CD4-positive, alpha-beta T cell treated with Interleukin-6 for 4 hours (primary cell): ENCODE results near the gene MACROD2.

Source experiments
- DNase-seq: peaks from one replicate; pipeline ENCODE4 v3.0.0-alpha.2; 2020; ENCODE audit warnings: mixed read lengths

The MACROD2 gene

GRCh38 chr20:14064333-14064732 is 69.0 kb downstream of the MACROD2 start:
- DNase-seq: no peak

DNA sequence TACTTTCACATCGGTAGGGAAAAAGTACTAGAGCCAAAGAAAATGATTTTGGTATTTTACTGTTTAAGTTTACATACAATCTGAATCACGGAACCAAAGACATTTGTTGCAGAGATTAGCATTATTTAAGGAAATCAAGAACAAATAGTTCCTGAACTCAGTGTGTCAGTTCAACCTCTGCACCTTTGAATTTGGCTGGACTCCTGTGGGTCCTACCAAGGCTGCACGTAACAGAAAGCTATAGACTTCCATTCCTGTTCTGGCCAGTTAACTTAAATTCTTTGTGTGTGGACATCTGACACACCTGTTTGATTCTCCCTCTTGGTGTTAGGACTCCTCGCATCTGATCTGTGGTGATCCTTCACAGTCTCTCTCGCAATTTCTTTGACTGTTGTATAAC is 69.6 kb downstream of the MACROD2 start:
- no peak for DNase-seq

DNA sequence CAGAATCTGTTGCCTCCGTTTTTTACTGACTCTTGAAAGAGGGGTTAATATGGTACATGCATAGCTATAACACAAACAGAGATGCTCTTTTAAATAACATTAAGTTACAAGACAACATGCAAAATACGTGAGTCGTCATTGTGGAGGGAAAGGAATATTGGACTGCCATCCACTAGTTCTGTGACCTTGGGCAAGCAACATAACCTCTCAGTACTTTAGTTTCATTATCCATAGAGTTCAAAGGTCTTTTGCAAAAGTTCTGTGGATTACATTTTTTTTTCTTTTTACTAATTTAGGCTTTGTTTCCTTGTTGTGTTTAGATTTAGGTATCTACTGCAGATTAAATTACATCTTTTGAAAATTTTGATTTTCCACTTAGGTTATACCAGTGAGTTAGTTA is 70.5 kb downstream of the MACROD2 start:
- no peak for DNase-seq

DNA sequence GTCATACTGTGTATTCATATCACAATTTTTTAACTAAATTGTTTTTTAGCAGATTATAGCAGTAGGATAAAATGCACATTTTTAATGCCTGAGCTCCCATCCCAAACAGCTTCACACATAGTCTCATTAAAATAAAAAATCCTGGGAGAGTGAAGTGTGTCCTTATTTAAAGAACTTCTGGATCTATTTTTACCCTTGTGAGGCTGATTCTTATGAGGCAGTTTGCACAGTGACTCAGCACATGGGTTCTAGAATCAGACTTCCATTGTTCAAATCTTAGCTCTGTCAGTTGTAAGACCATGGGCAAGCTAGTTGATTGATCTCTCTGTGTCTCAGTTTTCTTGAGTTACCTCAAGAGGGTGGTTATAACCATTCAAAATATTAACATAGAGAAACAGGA is 72.3 kb downstream of the MACROD2 start:
- no peak for DNase-seq

DNA sequence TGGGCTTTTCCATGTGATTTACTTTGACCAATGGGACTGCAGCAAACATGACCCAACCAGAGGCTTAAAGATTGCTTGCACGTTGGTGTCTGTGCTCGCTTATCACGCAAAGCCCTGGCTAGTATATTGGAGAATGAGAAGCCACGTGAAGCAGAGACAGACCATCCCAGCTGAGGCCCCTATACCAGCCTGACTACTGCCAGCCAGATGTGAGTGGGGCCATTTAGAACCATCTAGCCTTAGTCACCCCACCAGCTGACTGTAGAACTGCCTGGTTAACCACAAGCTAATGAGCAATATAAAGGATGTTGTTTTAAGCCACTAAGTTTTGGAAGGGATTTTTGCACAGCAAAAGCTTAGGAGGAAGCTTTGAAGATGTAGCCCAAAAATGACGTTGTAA is 74.5 kb downstream of the MACROD2 start:
- no peak for DNase-seq

GRCh38 chr20:14093652-14094051 is 98.3 kb downstream of the MACROD2 start:
- DNase-seq: no peak

GRCh38 chr20:14098261-14098660 is 102.9 kb downstream of the MACROD2 start:
- no peak for DNase-seq

- DNase-seq: no peak
Measured at GRCh38 chr20:14113416-14113815, 118.1 kb downstream of the MACROD2 start.

GRCh38 chr20:14114065-14114704 is 118.9 kb downstream of the MACROD2 start:
- no peak for DNase-seq

- DNase-seq: no peak
Measured at GRCh38 chr20:14116037-14116436, 120.7 kb downstream of the MACROD2 start.

DNA sequence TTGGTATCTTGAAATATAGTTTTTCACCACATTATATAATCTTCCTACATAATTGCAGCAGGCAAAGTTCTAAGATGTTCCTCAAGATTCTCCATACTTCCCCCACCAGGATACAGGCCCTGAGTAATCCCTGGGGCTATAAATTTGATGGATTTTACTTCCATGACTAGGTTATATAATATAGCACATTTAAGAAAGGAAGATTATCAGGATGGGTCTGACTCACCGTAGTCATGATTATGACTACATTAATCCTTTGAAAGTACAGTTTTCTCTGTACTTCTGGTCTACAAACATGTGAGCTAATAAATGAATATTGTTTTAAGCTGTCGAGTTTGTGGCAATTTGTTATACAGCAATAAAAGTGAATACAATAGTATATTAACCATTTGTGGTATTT is 122.5 kb downstream of the MACROD2 start:
- no peak for DNase-seq

DNA sequence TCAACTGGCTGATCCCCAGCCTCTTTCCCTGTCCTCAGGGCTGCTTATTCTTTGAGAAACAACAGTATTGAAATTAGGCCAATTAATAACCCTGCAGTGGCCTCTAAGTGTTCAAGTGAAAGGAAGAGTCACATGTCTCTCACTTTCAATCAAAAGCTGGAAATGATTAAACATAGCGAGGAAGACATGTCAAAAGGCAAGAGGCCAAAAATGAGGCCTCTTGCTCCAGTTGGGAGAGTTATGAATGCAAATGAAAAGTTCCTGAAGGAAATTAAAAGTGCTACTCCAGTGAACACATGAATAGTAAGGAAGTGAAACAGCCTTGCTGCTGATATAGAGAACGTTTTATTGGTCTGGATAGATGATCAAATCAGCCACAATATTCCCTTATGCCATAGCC is 131.5 kb downstream of the MACROD2 start:
- DNase-seq: no peak

GRCh38 chr20:14127514-14128223 is 132.4 kb downstream of the MACROD2 start:
- DNase-seq: no peak

GRCh38 chr20:14134004-14134403 is 138.7 kb downstream of the MACROD2 start:
- no peak for DNase-seq

DNA sequence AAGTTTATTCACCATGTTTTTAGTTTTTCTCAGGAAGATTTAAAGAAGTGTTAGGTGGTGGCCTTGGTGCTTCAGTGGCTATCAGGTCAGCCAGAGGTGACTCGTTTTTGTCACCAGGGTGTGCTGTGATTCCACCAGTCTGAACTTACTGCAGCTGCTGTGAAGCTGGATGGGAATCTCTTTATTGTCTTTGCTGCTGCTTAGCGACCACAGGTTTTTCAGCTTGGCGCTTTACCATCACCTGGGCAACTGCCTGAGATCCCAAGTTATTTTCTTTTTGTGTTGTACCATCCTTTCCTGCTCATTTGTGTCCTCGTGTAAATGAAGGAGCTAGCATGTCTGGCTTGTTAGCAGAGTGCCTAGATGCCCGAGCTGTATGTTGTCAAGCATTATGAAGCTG is 146.9 kb downstream of the MACROD2 start:
- DNase-seq: no peak

DNA sequence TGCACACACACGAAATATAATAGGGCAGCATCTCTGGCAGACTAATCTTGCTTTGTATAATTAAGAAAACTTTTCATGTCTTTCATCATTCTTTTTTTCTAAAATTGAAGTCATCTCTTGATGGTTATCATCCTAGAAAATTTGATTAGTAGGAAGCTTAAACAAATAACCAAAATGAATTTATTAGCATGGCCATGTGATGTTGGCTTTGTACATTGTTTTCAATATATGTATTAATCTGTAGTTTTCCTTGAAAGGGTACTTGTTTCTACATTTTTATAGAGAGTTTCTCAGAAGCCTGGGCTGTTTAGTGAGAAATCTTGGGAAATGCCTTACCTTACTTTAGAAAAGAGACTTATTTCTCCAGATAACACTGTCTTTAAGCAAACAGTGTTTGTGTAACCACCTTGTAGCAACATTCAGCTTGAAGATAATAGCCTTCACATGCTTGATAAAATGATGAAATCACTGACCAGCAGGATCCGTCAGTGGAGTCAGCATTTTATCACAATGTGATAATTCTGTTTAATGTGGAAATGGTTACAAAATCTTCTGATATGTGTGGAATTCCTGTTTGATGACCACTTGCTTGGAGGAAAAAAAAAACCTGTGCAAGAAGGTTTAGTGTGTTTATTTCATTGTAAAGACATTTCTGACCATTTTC is 147.8 kb downstream of the MACROD2 start:
- DNase-seq: no peak

DNA sequence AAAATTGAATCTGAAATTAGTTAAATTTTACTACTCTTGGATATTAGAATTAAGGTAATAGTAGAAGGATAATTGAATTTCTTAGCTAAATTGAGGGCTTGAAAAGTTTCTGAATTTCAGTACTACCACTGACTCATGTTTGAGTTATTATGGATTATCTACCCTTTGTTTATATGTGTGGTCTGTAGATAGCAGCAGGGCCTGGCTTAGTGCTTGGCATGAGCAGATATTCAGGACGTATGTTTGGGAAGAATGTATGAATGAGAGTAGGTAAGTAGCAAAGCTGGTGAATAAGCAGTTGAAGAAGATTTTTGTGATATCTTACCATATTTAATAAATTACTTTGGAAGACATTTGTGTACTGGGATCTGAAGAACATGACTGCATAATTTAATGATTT is 152.7 kb downstream of the MACROD2 start:
- DNase-seq: no peak

DNA sequence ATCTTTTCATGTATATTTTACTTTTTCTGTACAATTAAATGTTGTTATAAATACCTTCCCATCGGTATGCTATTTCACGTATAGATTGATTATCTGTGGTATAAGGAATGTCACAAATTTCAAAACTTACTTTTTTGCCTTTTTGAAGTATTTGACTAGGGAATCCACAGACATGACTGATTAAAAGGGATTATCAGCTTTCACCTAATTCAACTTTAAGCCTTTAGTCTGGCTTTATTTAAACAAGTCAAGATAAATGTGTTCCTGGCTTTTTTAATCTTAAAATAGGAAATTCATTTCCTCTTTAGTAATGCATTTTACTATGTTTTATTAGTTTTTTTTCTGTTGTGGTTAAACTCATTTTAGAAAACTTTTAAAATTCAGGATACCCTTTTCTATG is 160.0 kb downstream of the MACROD2 start:
- no peak for DNase-seq

GRCh38 chr20:14178528-14178927 is 183.2 kb downstream of the MACROD2 start:
- DNase-seq: no peak

DNA sequence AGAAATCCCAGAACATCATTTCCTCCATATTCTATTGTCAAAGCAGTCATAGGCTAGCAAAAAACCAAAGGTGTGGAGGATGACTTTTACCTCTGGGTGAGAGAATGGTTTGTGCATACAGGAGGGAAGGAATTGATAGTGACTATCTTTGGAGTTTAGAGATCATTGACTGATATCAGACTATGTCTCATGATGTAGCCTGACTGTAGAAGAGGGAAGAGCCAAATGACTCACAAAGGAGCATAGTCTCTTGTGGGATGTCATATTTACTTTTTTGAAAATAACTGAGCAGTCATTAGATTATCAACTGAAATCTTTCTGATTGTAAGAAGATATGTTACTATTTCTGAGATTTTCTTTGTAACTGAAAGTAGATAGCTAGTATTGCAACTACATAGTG is 183.6 kb downstream of the MACROD2 start:
- DNase-seq: no peak

- no peak for DNase-seq
Measured at GRCh38 chr20:14189794-14190402, 194.6 kb downstream of the MACROD2 start.

DNA sequence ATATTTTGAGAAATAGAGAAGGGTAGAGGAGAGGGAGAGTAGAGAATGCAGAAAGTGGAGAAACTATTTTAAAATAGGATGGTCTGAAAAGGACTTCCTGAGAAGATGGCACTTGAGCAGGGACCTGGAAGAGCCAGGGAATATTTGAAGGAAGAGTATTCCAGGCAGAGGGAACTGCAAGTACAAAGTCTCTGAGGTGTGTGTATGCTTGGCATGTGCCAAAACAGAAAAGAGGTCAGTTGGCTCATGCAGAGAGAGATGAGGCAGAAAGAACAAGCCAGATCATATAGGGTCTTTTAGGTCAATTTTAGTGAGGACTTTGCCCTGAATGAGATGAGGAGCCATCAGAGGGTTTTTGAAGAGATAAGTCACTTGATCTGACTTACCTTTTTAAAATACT is 196.2 kb downstream of the MACROD2 start:
- no peak for DNase-seq

DNA sequence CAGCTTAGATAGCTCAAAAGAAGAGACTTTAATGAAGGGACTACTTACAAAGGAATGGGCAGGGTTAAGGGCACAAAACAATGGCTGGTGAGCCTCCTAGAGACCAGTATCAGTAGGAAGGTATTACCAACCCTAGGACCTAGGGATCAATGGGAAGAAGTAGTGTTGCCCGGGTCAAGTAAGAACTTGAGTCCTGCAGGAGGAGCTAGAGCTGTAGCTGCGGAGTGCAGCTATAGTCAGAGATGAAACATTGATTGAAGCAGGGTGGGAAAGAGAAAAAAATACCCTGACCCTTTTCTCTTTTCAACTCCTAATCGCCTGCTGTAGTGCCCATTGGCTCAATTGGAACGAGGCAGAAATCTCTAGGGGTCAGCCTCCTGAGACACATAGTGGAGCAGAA is 198.1 kb downstream of the MACROD2 start:
- no peak for DNase-seq

DNA sequence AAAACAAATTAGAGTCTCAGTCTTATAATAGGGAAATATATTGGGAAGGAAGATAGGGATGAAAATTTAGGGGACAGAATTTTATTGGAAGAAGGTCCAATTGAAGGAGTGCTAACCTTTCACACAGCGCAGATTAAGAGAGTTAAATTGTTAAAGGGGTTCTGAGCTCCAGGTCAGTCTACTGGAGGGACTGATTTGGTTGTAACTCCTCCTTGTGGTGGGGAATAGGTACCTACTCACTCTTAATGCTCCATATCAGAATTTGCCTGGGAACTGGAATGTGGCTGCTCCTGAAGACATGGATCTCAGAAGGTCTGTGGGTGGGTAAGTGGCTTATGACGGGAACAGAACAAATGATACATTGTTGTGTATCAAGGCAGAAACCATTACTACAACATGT is 198.6 kb downstream of the MACROD2 start:
- DNase-seq: no peak
